ENCODE data around the gene RNF222.
A peak's percentile ranks its signal among the peaks of the same experiment; 100 is the strongest.
"Not testable (repeated sequence)": the region's sequence is repeated elsewhere in the genome, so short reads cannot be mapped to it uniquely, and the experiment has no call there.

Gene RNF222

GRCh38 chr17:8380049-8380448 lies 17.6 kb downstream of the RNF222 start:
- DNase-seq (ENCODE audit: low spot score): no peak

- DNase-seq (ENCODE audit: low spot score): not testable (repeated sequence)
Observed at GRCh38 chr17:8378117-8378516, 19.5 kb downstream of the RNF222 start.

DNA sequence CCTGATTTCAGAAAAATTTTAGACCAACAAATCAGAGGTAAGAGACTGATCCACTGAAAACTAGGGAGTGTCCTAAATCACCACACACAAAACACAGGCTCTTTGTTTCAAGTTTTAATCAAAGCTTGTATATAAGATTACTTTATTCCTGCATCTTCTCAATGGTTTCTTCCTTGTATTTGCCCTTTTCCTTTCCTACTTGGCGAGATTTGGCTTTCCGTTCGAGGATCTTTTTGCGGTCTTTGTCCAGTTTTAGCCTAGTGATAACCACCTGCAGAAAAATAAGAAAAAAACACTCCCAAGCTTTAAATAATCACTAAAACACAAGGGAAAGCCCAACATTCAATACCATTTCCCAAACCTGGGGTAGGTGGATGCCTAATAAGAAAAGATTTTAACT lies 20.2 kb downstream of the RNF222 start:
- no peak for DNase-seq (ENCODE audit: low spot score)

DNA sequence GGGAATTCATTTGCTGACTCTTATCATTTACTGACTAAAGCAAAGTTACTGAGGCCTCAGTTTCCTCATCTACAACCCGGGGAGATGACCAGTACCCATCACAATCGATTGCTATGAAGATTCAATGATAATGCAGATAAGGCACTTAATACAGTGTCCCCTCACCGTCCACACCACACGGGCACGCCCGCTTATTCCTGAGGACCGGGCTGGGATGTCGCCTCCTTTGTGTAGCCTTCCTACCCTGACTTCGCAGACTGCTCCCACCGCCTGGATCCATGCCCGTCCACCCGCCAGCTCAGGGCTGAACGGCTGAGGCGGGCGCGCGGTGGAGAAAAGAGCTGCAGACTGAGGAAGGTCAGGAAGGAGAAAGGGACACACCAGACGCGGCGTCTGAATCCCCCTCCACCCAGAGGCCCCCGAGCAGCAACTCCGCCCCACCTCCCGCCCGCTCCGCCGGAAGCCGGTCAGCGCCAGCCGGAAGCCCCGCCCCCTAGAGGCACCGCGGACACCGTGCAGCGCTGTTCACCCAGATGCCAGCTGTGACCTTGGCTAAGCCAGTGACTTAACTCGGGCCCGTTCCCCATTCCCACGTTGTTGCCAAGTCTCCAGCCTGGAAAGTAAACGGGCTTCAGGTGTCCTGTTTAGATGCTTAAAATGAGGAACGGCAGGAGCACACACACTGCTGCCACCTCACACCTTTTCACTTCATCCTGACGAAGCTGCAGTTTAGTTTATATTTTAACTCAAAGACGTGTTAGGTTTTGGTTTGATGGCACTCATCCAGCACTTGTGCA lies 21.2 kb downstream of the RNF222 start, which contains the start of gene KRABD2:
Gene KRABD2, minus strand, starts transcription at position 434 of the 797 bp plus-strand sequence.
- peak; percentile 87 for DNase-seq (ENCODE audit: low spot score)

GRCh38 chr17:8375738-8376259 lies 21.8 kb downstream of the RNF222 start:
- DNase-seq (ENCODE audit: low spot score): no peak

DNA sequence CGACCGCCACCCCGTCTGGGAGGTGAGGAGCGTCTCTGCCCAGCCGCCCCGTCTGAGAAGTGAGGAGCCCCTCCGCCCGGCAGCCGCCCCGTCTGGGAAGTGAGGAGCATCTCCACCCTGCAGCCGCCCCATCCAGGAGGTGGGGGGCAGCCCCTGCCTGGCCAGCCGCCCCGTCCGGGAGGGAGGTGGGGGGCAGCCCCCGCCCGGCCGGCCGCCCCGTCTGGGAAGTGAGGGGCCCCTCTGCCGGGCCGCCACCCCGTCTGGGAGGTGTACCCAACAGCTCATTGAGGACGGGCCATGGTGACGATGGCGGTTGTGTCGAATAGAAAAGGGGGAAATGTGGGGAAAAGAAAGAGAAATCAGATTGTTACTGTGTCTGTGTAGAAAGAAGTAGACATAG lies 23.8 kb downstream of the RNF222 start:
- DNase-seq (ENCODE audit: low spot score): not testable (repeated sequence)

- DNase-seq (ENCODE audit: low spot score): no peak
Observed at GRCh38 chr17:8372422-8372821, 25.2 kb downstream of the RNF222 start.

- no peak for DNase-seq (ENCODE audit: low spot score)
Observed at GRCh38 chr17:8371786-8372185, 25.8 kb downstream of the RNF222 start.

- DNase-seq (ENCODE audit: low spot score): no peak
Observed at GRCh38 chr17:8369944-8370343, 27.7 kb downstream of the RNF222 start.

GRCh38 chr17:8368193-8368592 lies 29.4 kb downstream of the RNF222 start:
- no peak for DNase-seq (ENCODE audit: low spot score)

DNA sequence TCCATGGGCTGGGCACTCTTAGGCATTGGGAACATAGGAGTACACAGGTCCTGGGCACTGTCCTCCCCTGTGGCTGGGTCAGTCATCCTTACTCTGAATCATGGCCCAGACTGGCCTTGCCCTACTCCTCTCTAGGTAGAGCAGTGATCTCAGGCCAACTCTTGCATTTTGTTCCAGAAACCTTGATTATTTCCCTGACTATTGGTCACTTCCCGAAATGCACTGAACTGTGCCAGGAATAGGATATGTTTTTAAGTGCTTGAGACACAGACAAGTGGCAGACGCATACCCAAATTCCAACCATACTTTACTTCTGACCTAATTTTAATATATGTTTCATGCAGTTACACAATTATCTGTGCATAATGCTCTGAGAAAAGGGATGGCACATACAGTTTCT lies 31.4 kb downstream of the RNF222 start:
- no peak for DNase-seq (ENCODE audit: low spot score)

DNA sequence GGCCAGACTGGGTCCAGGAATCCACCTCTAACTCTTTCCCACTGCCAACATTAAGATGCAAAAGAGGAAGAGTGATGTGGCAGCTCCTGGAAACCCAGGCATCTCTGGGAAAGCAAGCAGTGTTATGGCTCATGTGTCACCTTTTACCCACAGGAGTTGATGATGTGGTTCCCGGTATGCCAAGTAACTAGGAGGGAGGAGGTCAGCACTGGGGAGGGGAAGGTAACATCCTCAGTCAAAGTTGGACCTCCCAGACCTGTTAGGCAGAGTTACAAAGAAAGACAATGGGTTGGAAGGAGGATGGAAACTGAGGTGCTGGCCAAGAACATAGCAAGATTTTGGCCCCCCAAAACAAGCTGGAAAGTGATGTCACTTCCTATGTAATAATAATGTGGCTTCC lies 32.5 kb downstream of the RNF222 start:
- no peak for DNase-seq (ENCODE audit: low spot score)

DNA sequence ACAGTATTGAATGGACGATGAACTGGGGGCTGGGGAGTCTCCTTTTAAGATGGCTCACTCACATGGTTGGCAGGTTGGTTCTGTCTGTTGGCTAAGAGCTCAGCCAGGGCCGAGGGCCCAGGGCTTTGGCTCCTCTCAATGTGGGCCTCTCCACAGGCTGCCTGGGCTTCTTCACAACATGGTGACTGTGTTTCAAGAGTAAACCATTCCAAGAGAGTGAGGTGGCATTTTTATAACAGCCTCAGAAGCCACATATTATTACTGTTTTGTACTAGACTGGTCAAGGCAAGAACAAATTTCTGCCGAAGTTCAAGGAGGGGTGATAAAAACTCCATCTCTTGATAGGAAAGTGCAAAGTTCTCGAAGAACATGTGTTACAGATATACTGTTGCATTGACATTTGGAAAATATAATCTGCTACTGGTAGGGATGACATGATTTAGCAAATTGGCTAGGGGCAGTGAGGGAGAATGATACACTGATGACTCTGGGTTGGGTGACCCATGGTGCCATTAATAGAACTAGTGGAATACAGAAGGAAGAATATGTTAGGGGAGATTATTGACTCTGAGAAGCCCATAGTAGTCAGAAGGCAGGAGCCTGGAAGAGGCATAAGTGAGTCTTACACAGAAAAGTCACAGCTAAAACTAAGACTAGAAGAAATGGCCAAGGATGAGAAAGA lies 34.8 kb downstream of the RNF222 start:
- DNase-seq (ENCODE audit: low spot score): no peak

DNA sequence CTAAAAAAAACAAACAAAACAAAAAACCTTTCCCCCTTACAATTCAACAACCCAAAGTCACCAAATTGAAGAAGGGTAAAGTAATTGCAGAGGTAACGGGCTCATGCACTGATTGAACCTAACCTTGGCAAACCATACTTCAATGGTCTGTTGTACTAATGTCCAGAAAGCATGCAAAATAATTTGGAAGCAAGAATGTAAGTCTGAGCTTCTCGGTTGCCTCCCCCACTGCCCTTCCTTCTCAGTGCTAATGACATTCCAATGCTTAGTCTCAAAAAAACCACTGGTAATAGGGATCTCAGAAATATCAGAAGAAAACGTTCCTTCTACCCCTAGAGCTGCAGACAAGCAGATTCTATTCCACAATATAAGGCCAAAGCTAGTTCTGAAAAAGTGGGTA lies 36.9 kb downstream of the RNF222 start:
- DNase-seq (ENCODE audit: low spot score): no peak

GRCh38 chr17:8360260-8360659 lies 37.4 kb downstream of the RNF222 start:
- no peak for DNase-seq (ENCODE audit: low spot score)

DNA sequence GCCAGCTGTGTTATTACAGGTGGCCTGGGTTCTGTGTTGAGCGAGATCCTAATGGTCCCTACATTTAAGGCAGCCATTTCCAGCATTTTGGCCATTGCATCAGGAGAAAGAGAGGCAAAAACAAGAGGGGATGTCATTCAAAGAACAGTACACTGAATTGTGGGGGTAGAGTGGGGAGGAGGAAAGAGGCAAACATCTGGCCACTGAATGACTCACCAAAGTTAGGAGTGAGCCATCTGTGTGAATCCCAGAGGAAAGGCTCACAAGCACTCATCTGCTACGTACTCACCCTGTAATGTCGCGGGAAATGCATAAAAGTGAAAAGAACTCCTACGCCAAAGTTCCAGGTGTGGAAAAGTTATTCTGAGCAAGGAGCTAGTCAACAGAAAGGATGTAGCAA lies 37.9 kb downstream of the RNF222 start:
- no peak for DNase-seq (ENCODE audit: low spot score)

- no peak for DNase-seq (ENCODE audit: low spot score)
Observed at GRCh38 chr17:8357910-8358309, 39.7 kb downstream of the RNF222 start.

DNA sequence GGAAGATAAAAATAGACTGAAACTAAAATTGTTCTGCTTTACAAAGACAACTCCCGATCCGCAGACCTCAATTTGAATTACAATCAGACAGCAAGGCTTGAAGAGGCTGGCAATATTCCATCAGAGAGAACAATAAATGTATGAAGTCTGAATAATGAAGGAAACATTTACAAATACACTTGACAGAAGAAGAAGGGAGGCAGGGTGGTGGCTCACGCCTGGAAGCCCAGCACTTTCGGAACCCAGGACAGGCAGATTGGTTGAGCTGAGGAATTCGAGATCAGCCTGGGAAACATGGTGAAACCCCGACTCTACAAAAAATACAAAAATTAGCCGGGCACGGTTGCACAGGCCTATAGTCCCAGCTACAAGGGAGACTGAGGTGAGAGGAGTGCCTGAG lies 43.4 kb downstream of the RNF222 start:
- DNase-seq (ENCODE audit: low spot score): no peak

GRCh38 chr17:8353736-8354135 lies 43.9 kb downstream of the RNF222 start:
- no peak for DNase-seq (ENCODE audit: low spot score)

DNA sequence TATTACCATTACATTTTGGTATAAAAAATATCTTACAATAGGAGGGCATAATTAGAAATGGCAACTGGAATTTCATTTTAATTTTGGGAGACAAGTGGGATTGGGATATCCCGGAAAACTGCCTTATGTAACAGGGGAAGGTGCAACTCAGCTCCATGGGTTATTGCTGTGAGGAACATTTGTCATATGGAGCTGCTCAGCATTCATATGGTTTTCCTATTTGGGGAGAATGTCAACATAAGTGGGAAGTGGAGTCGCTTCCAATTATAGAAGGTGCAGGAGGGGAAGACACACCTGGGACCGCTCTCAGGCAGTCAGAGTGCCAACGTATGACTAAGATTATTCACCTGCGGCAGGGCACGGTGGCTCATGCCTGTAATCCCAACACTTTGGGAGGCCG lies 47.3 kb downstream of the RNF222 start:
- no peak for DNase-seq (ENCODE audit: low spot score)

DNA sequence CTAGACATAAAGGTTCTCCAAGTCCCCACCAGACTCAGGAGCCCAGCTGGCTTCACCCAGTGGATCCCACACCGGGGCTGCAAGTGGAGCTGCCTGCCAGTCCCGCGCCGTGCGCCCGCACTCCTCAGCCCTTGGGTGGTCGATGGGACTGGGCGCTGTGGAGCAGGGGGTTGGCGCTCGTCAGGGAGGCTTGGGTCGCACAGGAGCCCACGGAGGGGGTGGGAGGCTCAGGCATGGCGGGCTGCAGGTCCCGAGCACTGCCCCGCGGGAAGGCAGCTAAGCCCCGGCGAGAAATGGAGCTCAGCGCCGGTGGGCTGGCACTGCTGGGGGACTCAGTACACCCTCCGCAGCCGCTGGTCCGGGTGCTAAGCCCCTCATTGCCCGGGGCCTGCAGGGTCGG lies 50.6 kb downstream of the RNF222 start:
- not testable (repeated sequence) for DNase-seq (ENCODE audit: low spot score)

GRCh38 chr17:8345951-8346665 lies 51.5 kb downstream of the RNF222 start:
- DNase-seq (ENCODE audit: low spot score): no peak
